Glutamatergic neuron (in vitro differentiated cells): ENCODE results near the gene TADA2B. TPM values are rescaled to one million over a fixed set of nuclear protein-coding genes. Genes with fewer than 3 reads are reported as not detected.
A peak's percentile ranks its signal among the peaks of the same experiment; 100 is the strongest.

Experiments
- DNase-seq: peaks from one replicate; pipeline ENCODE4 v3.0.0; 2022
- H3K27ac Mint-ChIP-seq: one replicate; pipeline ENCODE4 v1.8.0; 2020; ENCODE audit warnings: mild to moderate bottlenecking, mixed read lengths, inconsistent platforms; ENCODE audit not compliant: unreplicated experiment
- H3K27me3 Mint-ChIP-seq: one replicate; pipeline ENCODE4 v1.8.0; 2020; ENCODE audit warnings: mild to moderate bottlenecking, moderate library complexity, mixed read lengths, inconsistent platforms; ENCODE audit not compliant: unreplicated experiment
- H3K36me3 Mint-ChIP-seq: one replicate; pipeline ENCODE4 v1.8.0; 2020; ENCODE audit warnings: mild to moderate bottlenecking, mixed read lengths, inconsistent platforms; ENCODE audit not compliant: unreplicated experiment
- H3K4me1 Mint-ChIP-seq: one replicate; pipeline ENCODE4 v1.8.0; 2020; ENCODE audit warnings: mild to moderate bottlenecking, low read depth, mixed read lengths, inconsistent platforms; ENCODE audit not compliant: unreplicated experiment
- H3K4me3 Mint-ChIP-seq: one replicate; pipeline ENCODE4 v1.8.0; 2020; ENCODE audit warnings: mild to moderate bottlenecking, mixed read lengths, inconsistent platforms; ENCODE audit not compliant: unreplicated experiment
- H3K9me3 Mint-ChIP-seq: one replicate; pipeline ENCODE4 v1.8.0; 2020; ENCODE audit warnings: mild to moderate bottlenecking, moderate library complexity, mixed read lengths, inconsistent platforms; ENCODE audit not compliant: unreplicated experiment
- total RNA-seq: library from RNA; stranded (reverse); fragmentation: NEBNext Ultra II Directional; extraction: Animal tissue kit (Norgen Biotek cat#: 25700); gene quantifications from one replicate; pipeline ENCODE4 v1.2.1, GENCODE V29; 2021; ENCODE audit not compliant: unreplicated experiment
- TF ChIP-seq, protein P1 (sequence below): fragments of 200-600 bp; sonication (generic); IDR thresholded peaks from one replicate; pipeline ENCODE4 v1.5.0; 2021; ENCODE audit not compliant: partially characterized antibody, unreplicated experiment

The TADA2B gene
- total RNA-seq, 1 donor from 2014 or later: 14.3 TPM

- peaks cover 2% of the 10 kb centered on the region for H3K9me3 Mint-ChIP-seq
Observed at GRCh38 chr4:7060346-7061150, 17.4 kb downstream of the TADA2B start.

GRCh38 chr4:7061815-7062214 is 18.6 kb downstream of the TADA2B start:
- Mint-ChIP-seq H3K36me3 (peaks cover 7% of the 10 kb centered on the region), H3K27ac (no peak overlapping the region), H3K27me3 (peaks cover 2% of the 10 kb centered on the region), H3K9me3 (peaks cover 2% of the 10 kb centered on the region), H3K4me1 (no peaks in the 10 kb centered on the region), H3K4me3 (no peak overlapping the region)
- TF ChIP-seq, protein P1, sequence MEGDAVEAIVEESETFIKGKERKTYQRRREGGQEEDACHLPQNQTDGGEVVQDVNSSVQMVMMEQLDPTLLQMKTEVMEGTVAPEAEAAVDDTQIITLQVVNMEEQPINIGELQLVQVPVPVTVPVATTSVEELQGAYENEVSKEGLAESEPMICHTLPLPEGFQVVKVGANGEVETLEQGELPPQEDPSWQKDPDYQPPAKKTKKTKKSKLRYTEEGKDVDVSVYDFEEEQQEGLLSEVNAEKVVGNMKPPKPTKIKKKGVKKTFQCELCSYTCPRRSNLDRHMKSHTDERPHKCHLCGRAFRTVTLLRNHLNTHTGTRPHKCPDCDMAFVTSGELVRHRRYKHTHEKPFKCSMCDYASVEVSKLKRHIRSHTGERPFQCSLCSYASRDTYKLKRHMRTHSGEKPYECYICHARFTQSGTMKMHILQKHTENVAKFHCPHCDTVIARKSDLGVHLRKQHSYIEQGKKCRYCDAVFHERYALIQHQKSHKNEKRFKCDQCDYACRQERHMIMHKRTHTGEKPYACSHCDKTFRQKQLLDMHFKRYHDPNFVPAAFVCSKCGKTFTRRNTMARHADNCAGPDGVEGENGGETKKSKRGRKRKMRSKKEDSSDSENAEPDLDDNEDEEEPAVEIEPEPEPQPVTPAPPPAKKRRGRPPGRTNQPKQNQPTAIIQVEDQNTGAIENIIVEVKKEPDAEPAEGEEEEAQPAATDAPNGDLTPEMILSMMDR: no peak
- DNase-seq: no peak

More at GRCh38 chr4:7060346-7061150, 17.4 kb downstream of the TADA2B start:
- Mint-ChIP-seq H3K36me3 (peaks cover 7% of the 10 kb centered on the region), H3K27ac (no peak overlapping the region), H3K4me3 (no peak overlapping the region), H3K4me1 (no peaks in the 10 kb centered on the region), H3K27me3 (peaks cover 2% of the 10 kb centered on the region)
- no peak for DNase-seq
- TF ChIP-seq, protein P1: no peak

GRCh38 chr4:7062816-7063215 is 19.6 kb downstream of the TADA2B start:
- no peak overlapping the region for H3K4me3 Mint-ChIP-seq
- TF ChIP-seq, protein P1: no peak
- no peak for DNase-seq
- no peak overlapping the region for H3K27ac Mint-ChIP-seq
- peaks cover 2% of the 10 kb centered on the region for H3K9me3 Mint-ChIP-seq
- H3K27me3 Mint-ChIP-seq: peaks cover 2% of the 10 kb centered on the region
- peaks cover 2% of the 10 kb centered on the region for H3K4me1 Mint-ChIP-seq
- H3K36me3 Mint-ChIP-seq: peaks cover 7% of the 10 kb centered on the region

DNA sequence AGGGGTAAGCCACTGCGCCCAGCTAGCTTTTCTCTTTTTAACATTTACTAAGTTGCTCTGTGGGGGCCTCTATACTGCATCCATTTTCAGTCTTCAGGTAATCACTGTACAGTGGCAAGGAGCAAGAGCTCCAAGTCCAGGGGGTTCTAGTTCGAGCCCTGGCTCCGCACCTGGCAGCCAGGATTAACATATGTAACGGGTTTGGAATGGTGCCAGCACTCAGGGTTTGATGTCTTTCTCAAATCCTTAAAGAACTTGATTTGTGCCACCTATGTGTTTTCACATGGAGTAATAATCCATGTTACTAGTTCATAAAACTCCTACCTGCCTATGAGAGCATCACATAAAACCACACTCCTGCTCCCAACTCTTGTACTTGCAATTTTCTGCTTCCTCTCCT is 20.2 kb downstream of the TADA2B start:
- peaks cover 7% of the 10 kb centered on the region for H3K36me3 Mint-ChIP-seq
- H3K4me1 Mint-ChIP-seq: peaks cover 2% of the 10 kb centered on the region
- H3K27ac Mint-ChIP-seq: no peak overlapping the region
- peaks cover 2% of the 10 kb centered on the region for H3K27me3 Mint-ChIP-seq
- peaks cover 2% of the 10 kb centered on the region for H3K9me3 Mint-ChIP-seq
- TF ChIP-seq, protein P1: no peak
- DNase-seq: no peak
- no peak overlapping the region for H3K4me3 Mint-ChIP-seq

GRCh38 chr4:7066006-7066405 is 22.8 kb downstream of the TADA2B start:
- Mint-ChIP-seq H3K36me3 (peaks cover 7% of the 10 kb centered on the region), H3K9me3 (peaks cover 7% of the 10 kb centered on the region), H3K27ac (no peak overlapping the region), H3K4me1 (peaks cover 7% of the 10 kb centered on the region), H3K27me3 (peaks cover 6% of the 10 kb centered on the region), H3K4me3 (peak overlapping the region; percentile 68)
- TF ChIP-seq, protein P1: no peak
- DNase-seq: no peak
